HG03521 (cell line): ENCODE results near the gene NIPSNAP3A.
"Not testable (repeated sequence)": the region's sequence is repeated elsewhere in the genome, so short reads cannot be mapped to it uniquely, and the experiment has no call there.

ENCODE experiments used
- ATAC-seq: cut with Tn5 transposase; IDR thresholded peaks from one replicate; pipeline ENCODE4 v1.9.1; 2021; ENCODE audit warnings: mild to moderate bottlenecking, moderate library complexity; ENCODE audit not compliant: unreplicated experiment

NIPSNAP3A gene

DNA sequence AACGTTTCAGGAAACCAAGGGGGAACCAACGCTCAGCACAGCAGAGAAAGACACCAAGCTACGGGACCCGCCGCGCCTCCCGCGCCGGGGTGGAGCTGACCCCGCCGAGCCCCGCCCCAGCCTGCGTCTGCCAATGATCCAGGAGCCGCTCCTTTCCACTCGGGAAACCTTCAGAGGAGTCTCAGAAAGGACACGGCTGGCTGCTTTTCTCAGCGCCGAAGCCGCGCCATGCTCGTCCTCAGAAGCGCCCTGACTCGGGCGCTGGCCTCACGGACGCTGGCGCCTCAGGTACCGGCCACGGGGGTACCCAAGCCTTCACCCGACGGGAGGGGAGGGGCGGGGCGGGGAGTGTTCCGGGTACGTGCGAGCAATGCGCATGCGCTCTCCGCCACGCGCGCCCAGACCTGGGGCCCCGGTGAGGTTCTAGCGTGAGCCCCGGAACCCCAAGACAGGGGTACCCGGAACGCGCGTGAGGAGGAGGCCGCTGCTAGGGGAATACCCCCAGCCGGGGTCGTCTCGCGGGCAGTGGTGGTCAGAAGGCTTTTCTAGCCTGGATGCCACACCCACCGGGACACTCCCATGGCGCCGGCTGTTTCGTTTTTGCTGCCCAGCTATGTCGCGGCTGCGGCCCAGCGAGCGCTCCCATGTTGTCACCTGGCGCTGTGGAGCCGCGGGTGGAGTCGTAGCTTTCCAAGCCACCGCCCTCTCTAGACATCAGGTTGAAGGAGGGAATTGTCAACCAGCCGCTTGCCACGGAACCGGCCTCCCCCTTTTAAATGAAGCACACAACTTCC is at the start of gene NIPSNAP3A:
TSS of gene NIPSNAP3A (plus strand) at position 119 of the 794 bp plus-strand sequence. CDS start at position 229, 110 bp downstream.
- peak; percentile 86 for ATAC-seq

DNA sequence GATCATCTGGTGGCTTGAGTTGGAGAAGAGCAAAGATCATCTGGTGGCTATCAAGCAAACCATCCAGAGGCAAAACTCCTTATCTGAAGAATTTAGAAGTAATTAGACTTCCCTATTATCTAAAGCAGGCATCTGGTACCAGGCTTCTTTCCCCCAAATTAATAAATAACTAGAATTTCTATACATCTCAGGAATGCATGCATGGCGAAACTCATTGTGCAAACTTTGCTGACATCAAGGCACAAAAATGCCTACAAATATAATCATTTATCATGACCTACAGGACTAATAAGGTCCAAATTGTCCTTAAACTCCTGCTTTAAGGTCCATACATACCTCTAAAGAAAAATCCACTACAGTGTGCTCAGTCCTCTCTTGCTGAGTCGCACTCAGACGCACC is 47.2 kb upstream of the NIPSNAP3A start:
- no peak for ATAC-seq

DNA sequence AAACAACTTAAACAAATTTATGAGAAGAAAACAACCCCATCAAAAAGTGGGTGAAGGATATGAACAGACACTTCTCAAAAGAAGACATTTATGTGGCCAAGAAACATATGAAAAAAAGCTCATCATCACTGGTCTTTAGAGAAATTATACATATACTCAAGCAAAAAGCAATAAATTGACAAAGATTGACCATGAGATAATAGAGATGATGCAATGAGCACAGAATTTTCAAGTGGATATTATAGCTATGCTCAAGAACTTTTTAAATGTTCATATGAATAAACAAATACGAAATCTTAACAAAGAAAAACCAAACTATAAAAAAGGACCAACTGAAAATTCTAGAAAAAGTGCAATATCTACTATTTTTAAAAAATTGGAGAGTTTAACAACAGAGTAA is 38.7 kb upstream of the NIPSNAP3A start:
- not testable (repeated sequence) for ATAC-seq

DNA sequence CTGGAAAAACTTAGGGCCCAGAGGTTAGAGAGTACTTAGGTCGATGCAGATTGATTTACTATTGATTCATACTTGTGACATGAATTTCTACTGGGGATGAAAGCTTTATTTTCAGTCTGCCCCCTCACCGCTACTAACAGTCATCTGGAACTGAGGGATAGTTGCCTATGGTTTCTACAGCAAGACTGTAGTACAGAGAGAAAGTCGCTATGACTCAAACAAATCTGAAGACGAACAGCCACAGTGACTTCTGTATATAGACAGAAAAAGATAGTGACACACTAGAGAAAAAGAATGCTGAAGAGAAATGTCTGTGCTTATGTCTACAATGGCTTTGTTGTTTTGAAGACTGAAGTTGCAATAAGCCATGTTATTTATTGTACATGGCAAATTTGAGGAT is 35.9 kb upstream of the NIPSNAP3A start:
- ATAC-seq, result no peak

DNA sequence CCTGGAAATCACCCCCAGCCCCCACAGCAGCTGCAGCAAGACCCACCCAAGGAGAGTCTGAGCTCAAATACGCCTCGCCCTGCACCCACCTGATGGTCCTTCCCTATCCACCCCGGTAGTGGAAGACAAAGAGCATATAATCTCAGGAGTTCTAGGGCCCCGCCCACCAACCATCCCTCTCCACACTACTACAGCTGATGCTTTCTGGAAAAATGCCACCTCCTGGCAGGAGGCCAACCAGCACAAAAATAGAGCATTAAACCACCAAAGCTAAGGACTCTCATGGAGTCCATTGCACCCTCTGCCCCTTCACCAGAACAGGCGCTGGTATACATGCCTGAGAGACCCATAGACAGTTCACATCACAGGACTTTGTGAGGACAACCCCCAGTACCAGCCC is 22.5 kb upstream of the NIPSNAP3A start:
- no peak for ATAC-seq

DNA sequence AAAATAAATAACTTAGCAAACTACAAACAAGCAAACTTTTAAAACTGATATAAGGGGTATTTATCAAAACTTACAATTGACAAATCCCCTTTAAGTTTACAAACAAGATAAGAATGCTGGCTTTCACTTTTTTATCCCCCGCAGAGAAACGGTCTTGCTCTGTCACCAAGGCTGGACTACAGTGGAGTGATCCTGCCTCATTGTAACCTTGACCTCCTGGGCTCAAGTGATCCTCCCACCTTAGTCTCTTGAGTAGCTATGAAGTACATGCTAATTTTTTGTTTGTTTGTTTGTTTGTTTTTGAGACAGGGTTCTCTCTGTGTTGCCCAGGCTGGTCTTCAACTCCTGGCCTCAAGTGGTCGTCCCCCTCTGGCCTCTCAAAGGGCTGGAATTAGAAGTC is 9.0 kb upstream of the NIPSNAP3A start:
- no peak for ATAC-seq

DNA sequence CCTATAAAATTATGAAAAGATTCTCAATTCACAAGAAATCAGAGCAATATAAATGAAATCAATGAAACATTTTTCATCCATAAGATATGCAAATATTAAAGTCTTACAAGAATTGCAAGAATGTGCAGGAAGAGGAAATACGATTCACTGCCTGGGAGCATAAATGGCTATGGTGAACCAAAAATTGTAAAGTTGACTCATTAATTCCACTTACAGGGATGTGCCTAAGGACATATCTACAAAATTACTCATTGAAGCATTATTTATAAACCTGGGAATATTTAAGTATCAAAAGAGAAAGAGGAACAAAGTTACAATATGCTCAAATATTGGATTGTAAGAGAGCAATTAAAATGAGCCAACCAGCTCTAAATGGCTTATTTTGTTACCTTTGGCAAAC is 6.9 kb upstream of the NIPSNAP3A start:
- ATAC-seq, result no peak

DNA sequence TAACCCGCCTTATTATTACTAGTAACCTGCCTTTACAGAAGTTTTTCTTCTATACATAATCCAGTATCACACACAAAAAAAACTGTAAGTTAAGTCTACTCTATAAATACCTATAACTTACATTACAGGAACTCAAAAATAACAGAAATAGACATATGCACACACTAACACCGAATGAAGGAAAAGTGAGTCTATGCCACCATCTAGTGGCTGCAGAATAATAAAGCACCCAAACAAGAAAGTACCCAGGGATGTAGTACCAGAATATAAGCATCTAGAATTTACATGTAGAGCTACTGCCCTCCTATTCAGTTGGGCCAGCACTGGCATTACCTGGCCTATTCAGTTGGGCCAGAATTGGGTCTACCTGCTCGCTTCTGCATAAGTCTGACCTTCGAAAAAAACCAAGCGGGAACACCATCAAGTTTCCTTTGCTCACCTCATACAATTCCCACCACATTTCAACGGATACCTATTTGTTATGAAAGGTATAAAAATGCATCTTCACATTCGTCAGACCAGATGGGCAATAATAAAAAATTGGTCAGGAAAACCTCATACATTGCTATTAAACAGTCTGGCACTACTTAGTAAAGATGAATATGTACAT is 4.0 kb upstream of the NIPSNAP3A start:
- peak; percentile 38 for ATAC-seq

DNA sequence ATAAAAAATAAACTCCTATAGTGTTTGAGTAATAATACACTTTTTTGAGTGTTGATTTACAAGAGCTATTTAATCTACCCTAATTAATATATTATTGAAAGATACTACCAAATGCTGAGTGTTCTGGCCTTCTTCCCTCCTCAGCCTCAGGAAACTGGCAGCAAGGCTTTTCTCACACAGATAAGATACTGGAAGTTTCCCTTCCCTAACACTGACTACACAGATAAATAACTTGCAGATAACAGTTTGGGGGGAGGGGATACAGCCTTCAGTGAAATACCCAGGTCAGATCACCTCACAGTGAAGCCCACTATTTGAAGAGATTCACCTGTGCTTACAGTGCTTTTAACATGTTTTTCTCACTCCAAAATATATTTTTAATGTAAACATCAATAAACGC is 1.6 kb upstream of the NIPSNAP3A start:
- no peak for ATAC-seq

DNA sequence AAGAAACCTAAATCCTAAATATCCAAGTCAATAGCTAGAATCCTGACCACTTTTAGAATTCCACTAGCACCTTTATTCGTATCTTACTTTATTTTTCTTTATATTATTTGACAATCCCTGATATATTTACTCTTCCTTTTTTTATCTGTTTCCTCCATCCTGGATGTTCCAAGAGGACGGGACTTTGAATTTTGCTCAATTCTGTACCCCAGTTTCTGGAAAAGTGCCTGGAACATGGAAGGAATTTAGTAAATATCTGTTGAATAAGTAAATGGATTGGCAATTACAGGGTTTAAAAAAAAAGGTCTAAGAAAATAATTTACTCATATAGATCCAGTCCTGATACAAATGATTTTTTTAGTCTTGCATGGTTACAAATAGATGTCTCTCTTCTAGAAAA is 1.2 kb upstream of the NIPSNAP3A start:
- ATAC-seq, result no peak

DNA sequence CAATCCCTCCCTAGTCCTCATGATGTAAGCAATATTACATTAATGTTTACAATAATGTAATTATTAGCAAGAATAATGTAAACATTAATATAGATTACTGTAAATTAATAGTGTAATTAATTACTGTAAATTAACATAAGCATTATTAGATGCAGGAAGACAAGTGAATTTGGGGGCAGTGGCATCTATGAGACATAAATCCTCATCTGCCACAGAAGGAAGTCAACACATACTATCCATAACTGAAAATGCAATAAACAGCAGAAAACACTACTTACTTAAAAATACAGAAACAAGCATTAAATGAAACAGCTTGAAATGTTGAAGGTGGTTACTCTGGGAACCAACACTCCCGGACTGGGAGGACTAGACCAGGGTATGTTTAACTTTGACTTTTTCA is 685 bp upstream of the NIPSNAP3A start:
- no peak for ATAC-seq

DNA sequence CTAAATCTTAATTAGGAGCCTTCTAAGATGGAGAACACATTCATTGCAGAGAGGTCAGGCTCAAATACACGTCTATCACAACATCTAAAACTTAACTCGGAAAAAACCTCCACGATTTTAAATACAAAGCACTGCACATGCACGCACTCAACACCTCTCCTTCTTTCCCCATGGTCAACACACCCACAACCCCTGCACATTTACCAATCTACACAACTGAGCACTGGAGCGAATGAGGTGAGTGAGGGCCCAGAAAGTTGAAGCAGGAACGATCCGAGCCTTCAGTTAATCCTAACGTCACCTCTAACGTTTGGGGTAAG is 278 bp upstream of the NIPSNAP3A start:
- no peak for ATAC-seq

DNA sequence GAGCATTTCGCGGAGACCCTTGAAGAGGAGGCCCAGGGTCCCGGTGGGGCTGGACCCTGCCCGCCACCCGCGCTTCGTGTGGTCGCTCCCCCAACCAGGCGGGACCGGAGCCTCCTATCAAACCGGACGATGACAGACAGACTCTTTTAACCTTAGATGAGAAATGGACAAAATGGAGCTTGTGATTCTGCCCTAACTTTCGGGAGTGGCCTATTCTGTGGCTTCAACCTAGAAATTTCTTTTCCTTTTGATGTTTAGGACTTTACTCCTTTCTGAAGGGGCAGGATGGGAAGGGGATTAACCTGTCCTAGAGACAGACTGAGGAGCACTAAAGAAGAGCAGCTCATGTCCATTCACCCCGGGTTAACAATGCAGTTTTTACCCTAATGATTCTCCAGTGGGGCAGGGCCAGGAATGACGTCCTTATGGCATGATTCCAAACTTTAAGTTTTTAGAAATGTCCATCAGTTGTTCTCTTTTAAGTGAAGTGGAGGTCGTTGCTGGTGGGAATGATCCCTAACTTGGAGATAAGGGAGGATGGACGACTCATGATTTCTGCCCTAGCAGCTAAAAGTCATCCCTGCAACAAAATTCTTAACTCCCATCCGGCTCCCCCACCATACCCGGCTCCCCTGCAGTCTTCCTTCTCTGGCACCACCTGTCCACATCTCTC is 1.0 kb downstream of the NIPSNAP3A start:
- ATAC-seq, result no peak

DNA sequence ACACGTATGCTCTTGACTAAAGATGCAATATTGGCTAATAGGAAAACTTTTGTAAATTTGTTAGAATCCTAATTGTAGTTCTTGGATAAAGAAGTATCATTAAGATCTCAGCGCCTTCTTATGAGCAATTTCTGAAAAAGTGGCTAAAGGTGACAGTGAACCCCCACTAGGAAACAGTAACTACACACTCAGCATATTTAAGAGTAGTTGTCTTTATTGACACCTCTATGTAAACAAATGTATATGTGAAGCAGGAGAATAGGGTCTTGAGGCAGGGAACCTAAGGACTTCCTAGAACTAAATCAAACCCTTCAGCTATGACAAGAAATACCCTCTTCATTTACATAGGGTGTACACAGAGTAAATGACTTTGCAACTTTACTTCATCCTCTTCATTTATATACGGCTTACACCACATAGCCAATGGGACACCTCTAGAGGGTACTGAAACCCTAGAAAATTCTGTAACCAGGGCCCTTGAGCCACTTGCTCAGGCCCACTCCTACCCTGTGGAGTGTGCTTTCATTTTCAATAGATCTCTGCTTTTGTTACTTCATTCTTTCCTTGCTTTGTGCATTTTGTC is 2.8 kb downstream of the NIPSNAP3A start:
- ATAC-seq, result peak; percentile 18

DNA sequence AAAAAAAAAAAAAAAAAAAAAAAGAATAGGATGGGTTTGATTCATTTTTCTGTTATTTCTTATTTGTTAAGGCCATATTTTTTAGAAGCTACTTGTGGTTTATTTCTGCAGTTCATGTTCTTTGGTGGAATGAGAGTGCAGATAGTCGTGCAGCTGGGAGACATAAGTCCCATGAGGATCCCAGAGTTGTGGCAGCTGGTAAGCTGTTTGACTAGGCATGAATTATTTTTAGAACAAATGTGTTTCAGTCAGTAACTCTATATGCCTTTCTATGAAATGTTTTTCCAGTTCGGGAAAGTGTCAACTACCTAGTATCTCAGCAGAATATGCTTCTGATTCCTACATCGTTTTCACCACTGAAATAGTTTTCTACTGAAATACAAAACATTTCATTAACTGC is 11.5 kb downstream of the NIPSNAP3A start:
- ATAC-seq, result no peak

DNA sequence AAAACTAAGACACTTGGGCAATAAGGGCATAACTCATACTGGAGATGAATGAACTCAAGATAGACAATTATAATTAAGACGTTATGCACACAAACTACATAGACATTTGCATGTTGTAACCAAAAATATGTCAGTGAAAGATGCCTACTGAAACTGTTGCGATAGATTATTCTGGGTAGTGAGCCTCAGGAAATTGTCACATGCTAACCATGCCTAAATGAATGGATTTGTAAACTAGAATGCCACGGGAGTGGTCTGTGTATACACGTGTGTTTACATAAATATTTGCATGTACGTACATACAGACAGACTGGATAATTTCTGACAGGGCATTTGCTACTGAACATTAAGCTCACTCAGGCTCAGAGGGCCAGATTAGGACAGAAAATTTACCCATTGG is 17.7 kb downstream of the NIPSNAP3A start:
- ATAC-seq, result peak; percentile 47

DNA sequence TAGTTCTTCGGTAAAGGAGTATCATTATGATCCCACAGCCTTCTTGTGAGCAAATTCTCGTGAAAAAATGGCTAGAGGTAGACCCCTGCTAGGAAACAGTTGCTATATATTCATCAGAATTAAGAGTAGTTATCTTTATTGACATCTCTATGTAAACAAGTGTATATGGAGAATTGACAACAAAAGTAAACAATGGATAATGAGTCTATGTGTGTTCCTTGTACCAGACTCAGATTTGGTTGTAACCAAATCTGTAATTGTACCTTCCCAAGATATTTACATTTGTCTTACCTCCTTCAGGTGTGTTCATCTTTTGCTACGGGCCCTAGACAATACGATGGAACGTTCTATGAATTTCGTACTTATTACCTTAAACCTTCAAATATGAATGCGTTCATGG is 18.5 kb downstream of the NIPSNAP3A start:
- ATAC-seq, result no peak

DNA sequence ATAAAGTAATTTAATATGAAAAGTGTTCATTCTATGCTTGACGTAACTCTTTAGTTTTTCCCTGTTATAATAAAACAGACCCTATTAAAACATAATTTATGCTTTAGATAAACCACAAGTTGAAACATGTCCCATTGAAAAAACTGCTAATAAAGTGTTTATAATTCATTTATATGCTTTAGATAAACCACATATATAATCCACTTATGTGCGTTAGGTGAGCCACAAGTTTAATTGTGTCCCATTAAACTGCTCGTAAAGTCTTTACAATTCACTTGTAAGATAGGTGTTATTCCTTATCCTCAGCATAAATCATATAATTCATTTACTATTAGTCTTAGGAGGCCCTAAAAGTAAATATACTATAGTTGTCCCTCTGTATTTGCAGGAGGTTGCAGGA is 20.0 kb downstream of the NIPSNAP3A start:
- ATAC-seq, result no peak

DNA sequence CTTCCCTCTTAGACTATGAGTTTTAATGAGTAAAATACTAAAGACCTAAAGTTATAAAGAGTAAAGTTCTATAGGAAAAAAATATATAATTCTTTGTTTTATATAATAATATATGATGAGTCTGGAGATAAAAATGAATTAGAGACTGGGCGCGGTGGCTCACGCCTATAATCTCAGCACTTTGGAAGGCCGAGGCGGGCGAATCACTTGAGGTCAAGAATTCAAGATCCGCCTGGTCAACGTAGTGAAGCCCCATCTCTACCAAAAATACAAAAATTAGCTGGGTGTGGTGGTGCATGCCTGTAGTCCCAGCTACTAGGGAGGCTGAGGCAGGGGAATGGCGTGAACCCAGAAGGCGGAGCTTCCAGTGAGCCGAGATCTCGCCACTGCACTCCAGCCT is 21.5 kb downstream of the NIPSNAP3A start:
- ATAC-seq, result not testable (repeated sequence)

DNA sequence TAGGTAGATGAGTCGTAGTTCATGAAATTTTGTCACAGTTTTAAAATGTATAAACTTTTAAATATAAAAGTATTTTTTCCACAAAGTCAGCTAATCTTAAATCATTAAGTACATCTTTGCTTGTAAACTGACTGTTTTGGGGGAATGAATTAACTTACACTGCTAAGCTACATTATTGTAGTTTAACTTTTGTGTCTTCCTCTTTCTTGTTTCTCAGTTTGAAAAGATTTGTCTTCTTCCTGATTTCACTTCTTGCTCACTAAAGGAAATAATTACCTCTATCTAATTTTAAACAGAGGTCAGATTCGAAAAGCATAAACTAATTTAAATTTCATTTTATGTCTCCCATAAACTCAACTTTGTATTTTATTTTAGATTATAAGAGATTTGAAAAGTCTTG is 22.2 kb downstream of the NIPSNAP3A start:
- ATAC-seq, result no peak

DNA sequence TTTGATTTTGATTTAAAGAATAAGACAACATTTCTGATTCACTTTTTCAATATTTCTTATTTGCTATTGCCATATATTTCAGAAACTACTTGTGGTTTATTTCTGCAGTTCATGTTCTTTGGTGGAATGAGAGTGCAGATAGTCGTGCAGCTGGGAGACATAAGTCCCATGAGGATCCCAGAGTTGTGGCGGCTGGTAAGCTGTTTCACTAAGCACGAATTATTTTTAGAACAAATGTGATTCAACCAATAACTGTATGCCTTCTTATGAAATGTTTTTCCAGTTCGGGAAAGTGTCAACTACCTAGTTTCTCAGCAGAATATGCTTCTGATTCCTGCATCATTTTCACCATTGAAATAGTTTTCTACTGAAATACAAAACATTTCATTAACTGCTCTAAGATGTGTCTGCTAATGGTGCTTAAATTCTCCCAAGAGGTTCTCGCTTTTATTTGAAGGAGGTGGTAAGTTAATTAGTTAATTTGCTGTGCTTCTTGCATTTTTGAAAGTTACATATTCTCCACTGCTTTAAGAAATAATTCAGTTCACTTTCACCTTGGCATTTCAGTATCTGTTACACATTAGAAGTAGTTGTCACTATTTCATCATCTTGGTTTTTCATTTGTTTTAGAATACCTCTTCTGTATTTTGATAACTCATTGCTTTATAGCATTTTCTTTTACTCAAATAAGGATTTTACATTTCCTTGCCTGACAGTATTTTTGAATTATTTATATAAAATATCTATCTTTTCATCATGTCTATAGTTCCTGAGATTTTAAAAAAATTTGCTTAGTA is 25.4 kb downstream of the NIPSNAP3A start:
- no peak for ATAC-seq
